BLaER1 (cell line): ENCODE results near the gene CCDC69.

Experiments
- H3K27ac ChIP-seq: shearing (Covaris generic); formaldehyde crosslinking; 2 replicates; pipeline ENCODE4 v1.8.1; 2022
- H3K27me3 ChIP-seq: shearing (Covaris generic); formaldehyde crosslinking; 2 replicates; pipeline ENCODE4 v1.8.1; 2022
- H3K36me3 ChIP-seq: shearing (Covaris generic); formaldehyde crosslinking; 2 replicates; pipeline ENCODE4 v1.8.1; 2022
- H3K4me1 ChIP-seq: shearing (Covaris generic); formaldehyde crosslinking; 2 replicates; pipeline ENCODE4 v1.8.1; 2022
- H3K4me2 ChIP-seq: shearing (Covaris generic); formaldehyde crosslinking; 2 replicates; pipeline ENCODE4 v1.8.1; 2022
- H3K4me3 ChIP-seq: shearing (Covaris generic); formaldehyde crosslinking; 2 replicates; pipeline ENCODE4 v1.8.1; 2022
- H3K9ac ChIP-seq: shearing (Covaris generic); formaldehyde crosslinking; 2 replicates; pipeline ENCODE4 v1.8.1; 2022
- H3K9me3 ChIP-seq: shearing (Covaris generic); formaldehyde crosslinking; 2 replicates; pipeline ENCODE4 v1.8.1; 2022
- H4K20me1 ChIP-seq: shearing (Covaris generic); formaldehyde crosslinking; 2 replicates; pipeline ENCODE4 v1.8.1; 2022
- Cebpa-rat ChIP-seq: shearing (Covaris generic); IDR thresholded peaks from 2 replicates; pipeline ENCODE4 v1.8.1; 2022

The CCDC69 gene

GRCh38 chr5:151150471-151151262 lies 73.2 kb downstream of the CCDC69 start:
- H4K20me1 ChIP-seq: no peaks in the 10 kb centered on the region
- peak overlapping the region; percentile 32; the same call in 1 of the 2 replicates for H3K4me3 ChIP-seq
- H3K9ac ChIP-seq: peak overlapping the region; percentile 66
- H3K4me2 ChIP-seq: peak overlapping the region; percentile 90
- H3K4me1 ChIP-seq: peaks cover 71% of the 10 kb centered on the region
- no peaks in the 10 kb centered on the region for H3K9me3 ChIP-seq
- H3K27me3 ChIP-seq: no peaks in the 10 kb centered on the region
- peaks cover 25% of the 10 kb centered on the region for H3K36me3 ChIP-seq
- TF ChIP-seq Cebpa-rat: no peak
- peak overlapping the region; percentile 81 for H3K27ac ChIP-seq

GRCh38 chr5:151148583-151148982 lies 75.3 kb downstream of the CCDC69 start:
- H3K4me3 ChIP-seq: no peak overlapping the region
- peaks cover 7% of the 10 kb centered on the region; the same call in 1 of the 2 replicates for H4K20me1 ChIP-seq
- no peak overlapping the region for H3K27ac ChIP-seq
- H3K9me3 ChIP-seq: no peaks in the 10 kb centered on the region
- H3K9ac ChIP-seq: no peak overlapping the region
- H3K4me1 ChIP-seq: peaks cover 51% of the 10 kb centered on the region
- TF ChIP-seq Cebpa-rat: no peak
- no peak overlapping the region for H3K4me2 ChIP-seq
- no peaks in the 10 kb centered on the region for H3K27me3 ChIP-seq
- peaks cover 45% of the 10 kb centered on the region for H3K36me3 ChIP-seq

GRCh38 chr5:151147033-151147432 lies 76.9 kb downstream of the CCDC69 start:
- Histone ChIP-seq H3K9ac (no peak overlapping the region), H3K9me3 (no peaks in the 10 kb centered on the region), H3K27ac (no peak overlapping the region), H4K20me1 (peaks cover 22% of the 10 kb centered on the region; the same call in 1 of the 2 replicates), H3K4me1 (peaks cover 47% of the 10 kb centered on the region), H3K4me3 (no peak overlapping the region), H3K36me3 (peaks cover 52% of the 10 kb centered on the region), H3K4me2 (no peak overlapping the region), H3K27me3 (no peaks in the 10 kb centered on the region)
- TF ChIP-seq Cebpa-rat: no peak

GRCh38 chr5:151146061-151146460 lies 77.8 kb downstream of the CCDC69 start:
- Histone ChIP-seq H4K20me1 (peaks cover 31% of the 10 kb centered on the region), H3K4me3 (no peak overlapping the region), H3K4me2 (no peak overlapping the region), H3K36me3 (peaks cover 55% of the 10 kb centered on the region), H3K4me1 (peaks cover 47% of the 10 kb centered on the region), H3K9me3 (no peaks in the 10 kb centered on the region), H3K9ac (no peak overlapping the region), H3K27me3 (no peaks in the 10 kb centered on the region), H3K27ac (no peak overlapping the region)
- TF ChIP-seq Cebpa-rat: no peak

GRCh38 chr5:151144922-151145321 lies 79.0 kb downstream of the CCDC69 start:
- Histone ChIP-seq H3K4me2 (no peak overlapping the region), H3K27ac (no peak overlapping the region), H3K9ac (no peak overlapping the region), H3K36me3 (peaks cover 65% of the 10 kb centered on the region), H3K4me1 (peaks cover 40% of the 10 kb centered on the region), H4K20me1 (peaks cover 42% of the 10 kb centered on the region), H3K9me3 (no peaks in the 10 kb centered on the region), H3K4me3 (no peak overlapping the region), H3K27me3 (no peaks in the 10 kb centered on the region)
- no peak for TF ChIP-seq Cebpa-rat

GRCh38 chr5:151144275-151144674 lies 79.6 kb downstream of the CCDC69 start:
- Histone ChIP-seq H3K27me3 (no peaks in the 10 kb centered on the region), H3K4me2 (no peak overlapping the region), H3K9ac (no peak overlapping the region), H3K27ac (no peak overlapping the region), H3K4me3 (no peak overlapping the region), H3K4me1 (peaks cover 34% of the 10 kb centered on the region), H4K20me1 (peaks cover 43% of the 10 kb centered on the region), H3K36me3 (peaks cover 72% of the 10 kb centered on the region), H3K9me3 (no peaks in the 10 kb centered on the region)
- no peak for TF ChIP-seq Cebpa-rat

- no peak overlapping the region for H3K9ac ChIP-seq
- no peak for TF ChIP-seq Cebpa-rat
- H4K20me1 ChIP-seq: peaks cover 43% of the 10 kb centered on the region
- H3K4me1 ChIP-seq: peaks cover 27% of the 10 kb centered on the region
- no peak overlapping the region for H3K4me3 ChIP-seq
- no peaks in the 10 kb centered on the region for H3K9me3 ChIP-seq
- no peak overlapping the region for H3K4me2 ChIP-seq
- no peak overlapping the region for H3K27ac ChIP-seq
- H3K36me3 ChIP-seq: peaks cover 78% of the 10 kb centered on the region
- H3K27me3 ChIP-seq: no peaks in the 10 kb centered on the region
Observed at GRCh38 chr5:151143645-151144044, 80.2 kb downstream of the CCDC69 start.

GRCh38 chr5:151142933-151143332 lies 81.0 kb downstream of the CCDC69 start:
- no peak overlapping the region for H3K4me3 ChIP-seq
- H3K9ac ChIP-seq: no peak overlapping the region
- TF ChIP-seq Cebpa-rat: no peak
- peaks cover 82% of the 10 kb centered on the region for H3K36me3 ChIP-seq
- no peaks in the 10 kb centered on the region for H3K27me3 ChIP-seq
- peak overlapping the region; percentile 1; the same call in 1 of the 2 replicates for H3K4me2 ChIP-seq
- peaks cover 26% of the 10 kb centered on the region for H3K4me1 ChIP-seq
- peaks cover 43% of the 10 kb centered on the region for H4K20me1 ChIP-seq
- no peak overlapping the region for H3K27ac ChIP-seq
- no peaks in the 10 kb centered on the region for H3K9me3 ChIP-seq

GRCh38 chr5:151141535-151141934 lies 82.4 kb downstream of the CCDC69 start:
- H3K4me2 ChIP-seq: peak overlapping the region; percentile 81
- H4K20me1 ChIP-seq: peaks cover 43% of the 10 kb centered on the region
- peaks cover 82% of the 10 kb centered on the region for H3K36me3 ChIP-seq
- no peaks in the 10 kb centered on the region for H3K9me3 ChIP-seq
- TF ChIP-seq Cebpa-rat: no peak
- H3K27ac ChIP-seq: peak overlapping the region; percentile 37; the same call in 1 of the 2 replicates
- H3K4me3 ChIP-seq: no peak overlapping the region
- peaks cover 26% of the 10 kb centered on the region for H3K4me1 ChIP-seq
- peak overlapping the region; percentile 17 for H3K9ac ChIP-seq
- no peaks in the 10 kb centered on the region for H3K27me3 ChIP-seq

GRCh38 chr5:151140686-151141459 lies 83.0 kb downstream of the CCDC69 start:
- TF ChIP-seq Cebpa-rat: no peak
- Histone ChIP-seq H3K9me3 (no peaks in the 10 kb centered on the region), H3K27ac (no peak overlapping the region), H4K20me1 (peaks cover 43% of the 10 kb centered on the region), H3K9ac (peak overlapping the region; percentile 17), H3K36me3 (peaks cover 83% of the 10 kb centered on the region), H3K4me3 (no peak overlapping the region), H3K4me1 (peaks cover 26% of the 10 kb centered on the region), H3K4me2 (peak overlapping the region; percentile 81), H3K27me3 (no peaks in the 10 kb centered on the region)
